Aorta (tissue), 5 donors: ENCODE data around the gene COTL1. TPM values are rescaled to one million over a fixed set of nuclear protein-coding genes. Genes with fewer than 3 reads are reported as not detected.

Experiments used
- ATAC-seq: fragments of 200-7000 bp; cut with Tn5 transposase; one replicate; pipeline ENCODE4 v1.9.1; 2022; ENCODE audit warnings: moderate library complexity; ENCODE audit not compliant: low FRiP score
- DNase-seq, 2 donors: peaks; one replicate each; pipeline ENCODE4 v3.0.0-alpha.2; 2020
- H3K27ac ChIP-seq, 2 donors: one replicate each; pipeline ENCODE4 v1.5.1; 2013; ENCODE audit warnings: low read length in 2 of 2, mild to moderate bottlenecking in 2 of 2, moderate library complexity in 2 of 2, control low read depth in 1 of 2, inconsistent platforms in 1 of 2, low read depth in 1 of 2
- H3K27me3 ChIP-seq, 2 donors: one replicate each; pipeline ENCODE4 v1.6.1; 2013; ENCODE audit warnings: control low read depth in 1 of 2, low read length in 1 of 2, mild to moderate bottlenecking in 1 of 2, moderate library complexity in 1 of 2; ENCODE audit not compliant: insufficient read depth in 2 of 2, control insufficient read depth in 1 of 2
- H3K36me3 ChIP-seq, 2 donors: one replicate each; pipeline ENCODE4 v1.6.1; 2013; ENCODE audit warnings: control low read depth in 1 of 2, low read length in 1 of 2, mild to moderate bottlenecking in 1 of 2; ENCODE audit not compliant: insufficient read depth in 2 of 2, control insufficient read depth in 1 of 2
- H3K4me1 ChIP-seq, 2 donors: one replicate each; pipeline ENCODE4 v1.6.1; 2013; ENCODE audit warnings: low read length in 2 of 2, control low read depth in 1 of 2, mild to moderate bottlenecking in 1 of 2, moderate library complexity in 1 of 2; ENCODE audit not compliant: insufficient read depth in 2 of 2, control insufficient read depth in 1 of 2
- H3K4me3 ChIP-seq, 2 donors: one replicate each; pipeline ENCODE4 v1.5.1; 2013; ENCODE audit warnings: low read length in 2 of 2, control low read depth in 1 of 2, mild to moderate bottlenecking in 1 of 2
- H3K9me3 ChIP-seq: one replicate; pipeline ENCODE4 v1.6.1; 2013; ENCODE audit warnings: mild to moderate bottlenecking, low read length; ENCODE audit not compliant: control insufficient read depth
- WGBS, 2 donors: extraction: QIAGEN DNeasy Blood & Tissue Kit; methylation state at CpG; one replicate each; pipeline ENCODE4 v1.1.7; 2013; 5-methylcytosine and 5-hydroxymethylcytosine counted together
- intact Hi-C, 2 donors: fragments of 100-400 bp; cut with DNase I; formaldehyde crosslinking; loops; one replicate each; pipeline versions ENCODE4 v1.14.2 to v1.15.0; 2022
- polyA plus RNA-seq, 2 donors: library from polyadenylated mRNA; stranded (reverse); fragments of 200-250 nt; gene quantifications; one replicate each; pipeline ENCODE4 v1.2.3, GENCODE V29; 2013
- total RNA-seq, 2 donors: library from RNA; stranded (reverse); fragmentation: NEBNext Ultra II Directional; extraction: Animal tissue kit (Norgen Biotek cat#: 25700); gene quantifications; one replicate each; pipeline ENCODE4 v1.2.1, GENCODE V29; 2021
- donor health status: healthy with polysubstance abuse.
- donor health status: Bipolar disorder and iron deficiency.
- donor health status: DM: no; HTN: no; CAD: no.
- donor health status: DM: no; HTN: no; CAD: no.
- donor health status: DM: yes; HTN: yes; CAD: no.

The COTL1 gene
- total and polyA plus RNA-seq, 4 donors = 22.8 to 69.9 (median 60.0) TPM

GRCh38 chr16:84649511-84649861 lies 31.6 kb upstream of the COTL1 start:
- WGBS, 2 donors = 53 to 57% methylated on average over 11 of the region's 11 CpGs
- no peaks in the 10 kb centered on the region for H3K9me3 ChIP-seq
- peak overlapping the region in 1 of 2 donors; percentile 16 for H3K27ac ChIP-seq
- ATAC-seq (no peak), DNase-seq (no peak)
- no peaks in the 10 kb centered on the region for H3K4me1 ChIP-seq
- no peaks in the 10 kb centered on the region for H3K36me3 ChIP-seq
- no peak overlapping the region for H3K4me3 ChIP-seq
- no peaks in the 10 kb centered on the region for H3K27me3 ChIP-seq
- intact Hi-C loops = no loop called here

- ATAC-seq (peak; percentile 28), DNase-seq (peak in 1 of 2 donors; percentile 59)
- Histone ChIP-seq H3K4me3 (peak overlapping the region; percentile 79 to 96), H3K9me3 (no peaks in the 10 kb centered on the region), H3K4me1 (no peaks in the 10 kb centered on the region), H3K27me3 (no peaks in the 10 kb centered on the region), H3K27ac (peak overlapping the region; percentile 15 to 28), H3K36me3 (no peaks in the 10 kb centered on the region)
- WGBS, 2 donors = 3% methylated on average over 67 to 96 of the region's 96 CpGs
- intact Hi-C loops = no loop called here
Measured at GRCh38 chr16:84648595-84649510, 31.0 kb upstream of the COTL1 start.

GRCh38 chr16:84647828-84648594 lies 30.1 kb upstream of the COTL1 start, which contains the start of gene KLHL36:
KLHL36 (plus strand) TSS chr16:84648511; CDS start chr16:84650868, 2,357 bp downstream.
- DNase-seq (peak; percentile 77 to 91), ATAC-seq (peak; percentile 85)
- H3K27me3 ChIP-seq = no peaks in the 10 kb centered on the region
- peak within 1 kb of the TSS; percentile 79 to 96 for H3K4me3 ChIP-seq
- 5 to 8% methylated on average over 48 to 77 of the region's 77 CpGs for WGBS, 2 donors
- intact Hi-C loops = no loop called here
- no peaks in the 10 kb centered on the region for H3K4me1 ChIP-seq
- H3K36me3 ChIP-seq = no peaks in the 10 kb centered on the region
- peak within 1 kb of the TSS; percentile 15 to 28 for H3K27ac ChIP-seq
- no peaks in the 10 kb centered on the region for H3K9me3 ChIP-seq

GRCh38 chr16:84643674-84644073 lies 25.8 kb upstream of the COTL1 start:
- no peaks in the 10 kb centered on the region for H3K27me3 ChIP-seq
- DNase-seq (no peak), ATAC-seq (no peak)
- no peaks in the 10 kb centered on the region for H3K9me3 ChIP-seq
- intact Hi-C loops = no loop called here
- peak overlapping the region in 1 of 2 donors; percentile 64 for H3K27ac ChIP-seq
- H3K36me3 ChIP-seq = no peaks in the 10 kb centered on the region
- peaks cover 0 to 4% of the 10 kb centered on the region in 2 donors for H3K4me1 ChIP-seq
- 69 to 73% methylated on average over 4 of the region's 4 CpGs for WGBS, 2 donors
- H3K4me3 ChIP-seq = no peak overlapping the region

GRCh38 chr16:84643180-84643583 lies 25.3 kb upstream of the COTL1 start:
- intact Hi-C loops = no loop called here
- Histone ChIP-seq H3K4me1 (peaks cover 0 to 4% of the 10 kb centered on the region in 2 donors), H3K36me3 (no peaks in the 10 kb centered on the region), H3K27me3 (no peaks in the 10 kb centered on the region), H3K27ac (peak overlapping the region in 1 of 2 donors; percentile 86), H3K4me3 (no peak overlapping the region), H3K9me3 (no peaks in the 10 kb centered on the region)
- WGBS, 2 donors = 0 to 3% methylated on average over 8 of the region's 8 CpGs
- DNase-seq = peak; percentile 89
- ATAC-seq = peak; percentile 87

GRCh38 chr16:84641643-84642358 lies 23.9 kb upstream of the COTL1 start:
- Histone ChIP-seq H3K27me3 (no peaks in the 10 kb centered on the region), H3K4me3 (no peak overlapping the region), H3K4me1 (peaks cover 0 to 4% of the 10 kb centered on the region in 2 donors), H3K9me3 (no peaks in the 10 kb centered on the region), H3K36me3 (no peaks in the 10 kb centered on the region), H3K27ac (no peak overlapping the region)
- DNase-seq = peak in 1 of 2 donors; percentile 16
- intact Hi-C loops = no loop called here
- no peak for ATAC-seq
- 86 to 90% methylated on average over 6 of the region's 6 CpGs for WGBS, 2 donors

- 95 to 97% methylated on average over 5 of the region's 5 CpGs for WGBS, 2 donors
- no peaks in the 10 kb centered on the region for H3K9me3 ChIP-seq
- H3K4me3 ChIP-seq = no peak overlapping the region
- ATAC-seq (no peak), DNase-seq (no peak)
- H3K27ac ChIP-seq = no peak overlapping the region
- no peaks in the 10 kb centered on the region for H3K27me3 ChIP-seq
- no peaks in the 10 kb centered on the region for H3K36me3 ChIP-seq
- intact Hi-C loops = no loop called here
- H3K4me1 ChIP-seq = peaks cover 0 to 4% of the 10 kb centered on the region in 2 donors
Measured at GRCh38 chr16:84640145-84640544, 22.3 kb upstream of the COTL1 start.

- H3K36me3 ChIP-seq = no peaks in the 10 kb centered on the region
- intact Hi-C loops = no loop called here
- H3K4me1 ChIP-seq = peaks cover 0 to 4% of the 10 kb centered on the region in 2 donors
- no peaks in the 10 kb centered on the region for H3K9me3 ChIP-seq
- no peak for ATAC-seq
- H3K27ac ChIP-seq = no peak overlapping the region
- 92 to 95% methylated on average over 8 of the region's 8 CpGs for WGBS, 2 donors
- H3K27me3 ChIP-seq = no peaks in the 10 kb centered on the region
- DNase-seq = no peak
- no peak overlapping the region for H3K4me3 ChIP-seq
Measured at GRCh38 chr16:84638231-84638806, 20.4 kb upstream of the COTL1 start.
